ENCODE results near the gene TNFRSF1B. TPM values are rescaled to one million over a fixed set of nuclear protein-coding genes. Genes with fewer than 3 reads are reported as not detected.

TNFRSF1B gene
- total RNA-seq, 1 donor from 2014 or later = 5.1 TPM

- peaks cover 5% of the 10 kb centered on the region for H3K9me3 Mint-ChIP-seq (ENCODE audit: unreplicated experiment)
- no peak for TF ChIP-seq CTCF (IDR thresholded peaks at IDR 0.05; ENCODE audit: partially characterized antibody, unreplicated experiment)
- H3K27me3 Mint-ChIP-seq (ENCODE audit: unreplicated experiment) = peaks cover 6% of the 10 kb centered on the region
- H3K36me3 Mint-ChIP-seq (ENCODE audit: unreplicated experiment) = no peaks in the 10 kb centered on the region
- DNase-seq = no peak
- H3K27ac Mint-ChIP-seq (ENCODE audit: unreplicated experiment) = no peak overlapping the region
- no peak overlapping the region for H3K4me3 Mint-ChIP-seq (ENCODE audit: unreplicated experiment)
- peaks cover 14% of the 10 kb centered on the region for H3K4me1 Mint-ChIP-seq (ENCODE audit: low read depth, unreplicated experiment)
Measured at GRCh38 chr1:12171206-12172041, 4.6 kb downstream of the TNFRSF1B start.

GRCh38 chr1:12172042-12172851, 5.5 kb downstream of the TNFRSF1B start:
- no peak for DNase-seq
- Mint-ChIP-seq H3K4me3 (ENCODE audit: unreplicated experiment) (no peak overlapping the region), H3K9me3 (ENCODE audit: unreplicated experiment) (peaks cover 7% of the 10 kb centered on the region), H3K27me3 (ENCODE audit: unreplicated experiment) (peaks cover 6% of the 10 kb centered on the region), H3K4me1 (ENCODE audit: low read depth, unreplicated experiment) (peaks cover 14% of the 10 kb centered on the region), H3K36me3 (ENCODE audit: unreplicated experiment) (no peaks in the 10 kb centered on the region), H3K27ac (ENCODE audit: unreplicated experiment) (no peak overlapping the region)
- TF ChIP-seq CTCF (IDR thresholded peaks at IDR 0.05; ENCODE audit: partially characterized antibody, unreplicated experiment) = no peak

GRCh38 chr1:12173041-12173509, 6.3 kb downstream of the TNFRSF1B start:
- Mint-ChIP-seq H3K27me3 (ENCODE audit: unreplicated experiment) (peaks cover 4% of the 10 kb centered on the region), H3K4me1 (ENCODE audit: low read depth, unreplicated experiment) (peaks cover 8% of the 10 kb centered on the region), H3K36me3 (ENCODE audit: unreplicated experiment) (no peaks in the 10 kb centered on the region), H3K4me3 (ENCODE audit: unreplicated experiment) (no peak overlapping the region), H3K9me3 (ENCODE audit: unreplicated experiment) (peaks cover 2% of the 10 kb centered on the region), H3K27ac (ENCODE audit: unreplicated experiment) (no peak overlapping the region)
- no peak for DNase-seq
- TF ChIP-seq CTCF (IDR thresholded peaks at IDR 0.05; ENCODE audit: partially characterized antibody, unreplicated experiment) = no peak

- Mint-ChIP-seq H3K9me3 (ENCODE audit: unreplicated experiment) (peaks cover 2% of the 10 kb centered on the region), H3K27ac (ENCODE audit: unreplicated experiment) (no peak overlapping the region), H3K27me3 (ENCODE audit: unreplicated experiment) (peaks cover 4% of the 10 kb centered on the region), H3K36me3 (ENCODE audit: unreplicated experiment) (no peaks in the 10 kb centered on the region), H3K4me1 (ENCODE audit: low read depth, unreplicated experiment) (peaks cover 3% of the 10 kb centered on the region), H3K4me3 (ENCODE audit: unreplicated experiment) (no peak overlapping the region)
- no peak for DNase-seq
- no peak for TF ChIP-seq CTCF (IDR thresholded peaks at IDR 0.05; ENCODE audit: partially characterized antibody, unreplicated experiment)
Measured at GRCh38 chr1:12173631-12174121, 6.9 kb downstream of the TNFRSF1B start.
